Hepatic stellate cell (primary cell): ENCODE measurements around the gene PGM5.

Source experiments
- DNase-seq: peaks from one replicate; pipeline ENCODE4 v3.0.0; 2011; ENCODE audit warnings: low spot score

Gene PGM5

GRCh38 chr9:68538200-68538599, 181.8 kb downstream of the PGM5 start:
- no peak for DNase-seq

- DNase-seq: no peak
Measured at GRCh38 chr9:68540712-68541535, 184.5 kb downstream of the PGM5 start, which contains the start of gene TMEM252. Gene TMEM252 (minus strand): TSS chr9:68540883. CDS start chr9:68540814, 69 bp downstream.

- DNase-seq: no peak
Measured at GRCh38 chr9:68541568-68541967, 185.2 kb downstream of the PGM5 start.

- no peak for DNase-seq
Measured at GRCh38 chr9:68545033-68545705, 188.8 kb downstream of the PGM5 start.

- no peak for DNase-seq
Measured at GRCh38 chr9:68546596-68547390, 190.4 kb downstream of the PGM5 start.

GRCh38 chr9:68547417-68547816, 191.0 kb downstream of the PGM5 start:
- DNase-seq: no peak

- no peak for DNase-seq
Measured at GRCh38 chr9:68548241-68548640, 191.8 kb downstream of the PGM5 start.

GRCh38 chr9:68551191-68551590, 194.8 kb downstream of the PGM5 start:
- DNase-seq: no peak

- no peak for DNase-seq
Measured at GRCh38 chr9:68552700-68553476, 196.5 kb downstream of the PGM5 start.

- no peak for DNase-seq
Measured at GRCh38 chr9:68555437-68556150, 199.2 kb downstream of the PGM5 start.

GRCh38 chr9:68558545-68558944, 202.1 kb downstream of the PGM5 start:
- DNase-seq: no peak

- peak; percentile 26 for DNase-seq
Measured at GRCh38 chr9:68560071-68560844, 203.8 kb downstream of the PGM5 start.

GRCh38 chr9:68562461-68562860, 206.1 kb downstream of the PGM5 start:
- no peak for DNase-seq

GRCh38 chr9:68567565-68567964, 211.2 kb downstream of the PGM5 start:
- no peak for DNase-seq

- no peak for DNase-seq
Measured at GRCh38 chr9:68574150-68574549, 217.7 kb downstream of the PGM5 start.

- DNase-seq: no peak
Measured at GRCh38 chr9:68575817-68576216, 219.4 kb downstream of the PGM5 start.

GRCh38 chr9:68577774-68578591, 221.6 kb downstream of the PGM5 start:
- DNase-seq: no peak
